ENCODE results near the gene GRB2. TPM values are rescaled to one million over a fixed set of nuclear protein-coding genes. Genes with fewer than 3 reads are reported as not detected.
"Not testable (repeated sequence)": the region's sequence is repeated elsewhere in the genome, so short reads cannot be mapped to it uniquely, and the experiment has no call there.

Gene GRB2
- total RNA-seq (2014; rRNA removed; shearing (Covaris generic)) (240 and 244 TPM in 2 replicates), total RNA-seq (2022) (294 and 308 TPM in 2 replicates), Bru-seq, nascent RNA (percentile 97 among the genes with signal in this experiment), BruChase-seq, experiment 1, labeled RNA remaining after a 6-hour chase (percentile 97 among the genes with signal in this experiment), BruChase-seq, experiment 2, labeled RNA remaining after a 2-hour chase (percentile 96 among the genes with signal in this experiment)
- long read RNA-seq, transcript GRB2-202 (6 exons, 3,248 nt): major isoform, 695 of 895 reads
- long read RNA-seq, transcript GRB2-205 (5 exons, 3,182 nt): minor isoform, 6 of 895 reads
- long read RNA-seq, partial matches to known transcripts: 22 of 895 reads
- long read RNA-seq, other reads (novel, unspliced or antisense): 168 of 895 reads

DNA sequence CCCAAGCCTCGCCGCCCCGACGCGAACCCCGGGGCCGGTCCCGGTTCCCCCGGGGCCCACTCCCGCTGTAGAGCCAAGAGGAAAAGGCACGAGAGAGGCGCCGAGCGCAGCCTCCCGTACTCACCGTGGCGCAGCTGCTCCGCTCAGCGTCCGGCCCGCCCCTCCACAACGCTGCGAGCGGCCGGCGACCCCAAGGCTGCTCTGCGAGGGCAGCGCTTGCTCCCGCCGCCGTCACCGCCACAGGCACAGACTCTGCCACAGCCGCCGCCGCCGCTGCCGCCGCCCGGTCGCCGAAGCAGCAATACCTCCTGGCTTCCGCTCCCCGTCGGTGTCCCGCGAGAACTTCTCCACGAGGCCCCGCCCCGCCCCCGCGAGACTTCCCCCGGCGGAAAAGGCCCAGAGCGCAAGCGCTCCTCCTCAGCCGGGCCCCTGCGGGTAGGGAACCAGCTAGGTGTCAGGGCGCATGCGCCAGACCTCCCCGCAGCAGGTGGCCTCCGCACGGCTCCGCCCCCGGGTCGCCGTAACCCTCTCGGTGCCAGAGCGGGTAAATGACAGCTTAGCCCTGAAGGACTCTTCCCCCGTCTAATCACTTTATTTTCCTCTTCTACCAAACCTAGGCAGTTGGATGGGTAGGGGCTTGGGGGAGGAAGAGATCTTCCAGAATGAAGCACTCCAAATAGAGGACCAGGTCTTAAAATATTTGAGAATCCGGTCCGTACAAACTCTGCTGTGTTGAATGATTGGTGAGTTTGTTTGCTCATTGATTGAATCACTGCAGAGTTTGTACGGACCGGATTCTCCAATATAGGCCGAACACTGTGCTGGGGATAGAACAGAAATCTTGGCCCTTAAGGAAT is at the start of gene GRB2:
TSS of gene GRB2 (minus strand) at position 314 of the 857 bp plus-strand sequence. CDS start 12,050 bp downstream, outside the sequence.
- H4K20me1 ChIP-seq (ENCODE audit: insufficient read depth, low read length): peaks cover 20% of the 10 kb centered on the region
- H3K4me1 ChIP-seq (ENCODE audit: insufficient read depth, low read length, poor library complexity, severe bottlenecking): peaks cover 62% of the 10 kb centered on the region
- TF ChIP-seq EZH2phosphoT487 (IDR thresholded peaks at IDR 0.05; ENCODE audit: borderline replicate concordance, low read depth, low read length): no peak
- TF ChIP-seq, protein P1, sequence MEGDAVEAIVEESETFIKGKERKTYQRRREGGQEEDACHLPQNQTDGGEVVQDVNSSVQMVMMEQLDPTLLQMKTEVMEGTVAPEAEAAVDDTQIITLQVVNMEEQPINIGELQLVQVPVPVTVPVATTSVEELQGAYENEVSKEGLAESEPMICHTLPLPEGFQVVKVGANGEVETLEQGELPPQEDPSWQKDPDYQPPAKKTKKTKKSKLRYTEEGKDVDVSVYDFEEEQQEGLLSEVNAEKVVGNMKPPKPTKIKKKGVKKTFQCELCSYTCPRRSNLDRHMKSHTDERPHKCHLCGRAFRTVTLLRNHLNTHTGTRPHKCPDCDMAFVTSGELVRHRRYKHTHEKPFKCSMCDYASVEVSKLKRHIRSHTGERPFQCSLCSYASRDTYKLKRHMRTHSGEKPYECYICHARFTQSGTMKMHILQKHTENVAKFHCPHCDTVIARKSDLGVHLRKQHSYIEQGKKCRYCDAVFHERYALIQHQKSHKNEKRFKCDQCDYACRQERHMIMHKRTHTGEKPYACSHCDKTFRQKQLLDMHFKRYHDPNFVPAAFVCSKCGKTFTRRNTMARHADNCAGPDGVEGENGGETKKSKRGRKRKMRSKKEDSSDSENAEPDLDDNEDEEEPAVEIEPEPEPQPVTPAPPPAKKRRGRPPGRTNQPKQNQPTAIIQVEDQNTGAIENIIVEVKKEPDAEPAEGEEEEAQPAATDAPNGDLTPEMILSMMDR (conservative IDR thresholded peaks at IDR 0.05; ENCODE audit: low read length): no peak
- H3K36me3 ChIP-seq (ENCODE audit: insufficient read depth, low read length): peaks cover 36% of the 10 kb centered on the region
- H3K27ac ChIP-seq (ENCODE audit: low read depth, low read length, poor library complexity, severe bottlenecking): peak within 1 kb of the TSS; percentile 81
- no TSS peak for BruUV-seq (replicated peaks)
- H2AFZ ChIP-seq (ENCODE audit: low read length): peak within 1 kb of the TSS; percentile 64
- peak; percentile 100 for DNase-seq (ENCODE audit: low spot score)
- peak within 1 kb of the TSS; percentile 84 for H3K4me3 ChIP-seq (ENCODE audit: low read depth, low read length, poor library complexity, severe bottlenecking)
- intact Hi-C loops (cut with micrococcal nuclease; ENCODE audit: unreplicated experiment): loop anchor here (1.0 to 2.0 kb wide), 2 partner anchors 115 to 135 kb away; partner anchors contain the start of gene MIF4GD
- no peaks in the 10 kb centered on the region for H3K9me2 ChIP-seq (ENCODE audit: insufficient read depth, low read length)
- ChIA-PET CTCF (ENCODE audit: unreplicated experiment) (interaction anchor here (0.9 to 1.8 kb wide), 5 partner anchors 9 to 116 kb away, joined by 3 to 8 read pairs (median 4); partner anchors contain the start of gene SLC25A19), POLR2A (interaction anchor here (0.5 to 6.0 kb wide), 22 partner anchors 9 to 444 kb away, joined by 3 to 91 read pairs (median 4); partner anchors contain the start of genes GGA3, MRPS7, SLC25A19 and TMEM94)
- H3K4me2 ChIP-seq (ENCODE audit: low read length): peak within 1 kb of the TSS; percentile 85
- H3K79me2 ChIP-seq (ENCODE audit: insufficient read depth, low read depth, low read length): peaks cover 49% of the 10 kb centered on the region
- H3K9me3 ChIP-seq (ENCODE audit: low read length): peaks cover 3% of the 10 kb centered on the region; the same call in 1 of the 2 replicates

DNA sequence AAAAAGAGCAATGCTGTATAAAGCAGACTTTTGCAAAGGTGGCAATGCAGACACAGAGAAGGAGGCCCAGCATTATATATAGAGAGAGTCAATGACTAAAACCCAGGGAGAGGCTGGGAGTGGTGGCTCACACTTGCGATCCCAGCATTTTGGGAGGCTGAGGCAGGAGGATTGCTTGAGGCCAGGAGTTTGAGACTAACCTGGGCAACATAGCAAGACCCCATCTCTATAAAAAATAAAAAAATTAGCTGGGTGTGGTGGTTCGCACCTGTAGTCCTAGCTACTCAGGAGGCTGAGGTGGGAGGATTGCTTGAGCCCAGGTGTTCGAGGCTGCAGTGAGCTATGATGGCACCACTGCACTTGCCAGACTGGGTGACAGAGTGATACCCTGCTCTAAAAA is 49.2 kb upstream of the GRB2 start:
- Histone ChIP-seq H2AFZ (ENCODE audit: low read length) (peak overlapping the region; percentile 28; the same call in 1 of the 2 replicates), H3K4me1 (ENCODE audit: insufficient read depth, low read length, poor library complexity, severe bottlenecking) (peaks cover 47% of the 10 kb centered on the region), H3K4me2 (ENCODE audit: low read length) (peak overlapping the region; percentile 49), H3K27ac (ENCODE audit: low read depth, low read length, poor library complexity, severe bottlenecking) (peak overlapping the region; percentile 46)
- H3K4me3 ChIP-seq (ENCODE audit: low read depth, low read length, poor library complexity, severe bottlenecking); H3K79me2 ChIP-seq (ENCODE audit: insufficient read depth, low read depth, low read length); H3K9me3 ChIP-seq (ENCODE audit: low read length); BruUV-seq (replicated peaks); H3K9me2 ChIP-seq (ENCODE audit: insufficient read depth, low read length); DNase-seq (ENCODE audit: low spot score); H3K36me3 ChIP-seq (ENCODE audit: insufficient read depth, low read length); H4K20me1 ChIP-seq (ENCODE audit: insufficient read depth, low read length); intact Hi-C loops (cut with micrococcal nuclease; ENCODE audit: unreplicated experiment): not testable (repeated sequence)
- ChIA-PET CTCF (ENCODE audit: unreplicated experiment) (interaction anchor here (1.0 kb wide), 1 partner anchor 33 kb away, joined by 3 read pairs; no protein-coding TSS in a partner anchor), POLR2A (interaction anchor here (1.1 to 2.1 kb wide), 4 partner anchors 7 to 203 kb away, joined by 3 to 6 read pairs (median 4); no protein-coding TSS in a partner anchor)

DNA sequence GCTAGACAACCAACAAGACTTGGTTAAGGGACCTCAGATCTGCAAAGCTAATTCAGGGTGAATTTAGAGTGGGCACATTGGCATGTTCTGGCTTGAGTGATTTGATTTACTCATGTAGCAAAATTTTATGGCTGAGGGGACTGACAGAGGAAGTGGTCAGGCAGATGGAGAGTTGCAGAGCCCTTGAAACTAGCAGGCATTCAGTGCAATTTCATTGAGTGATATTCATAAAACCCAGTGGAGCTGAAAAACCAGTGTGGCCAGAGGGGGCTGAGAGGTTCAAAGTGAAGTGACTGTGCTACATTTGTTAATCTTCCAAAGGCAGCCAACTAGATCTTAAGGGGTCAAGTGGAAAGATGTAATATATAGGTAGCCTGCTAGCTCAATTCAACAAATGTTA is 48.7 kb upstream of the GRB2 start:
- Histone ChIP-seq H3K9me3 (ENCODE audit: low read length) (no peaks in the 10 kb centered on the region), H3K36me3 (ENCODE audit: insufficient read depth, low read length) (no peaks in the 10 kb centered on the region), H3K4me3 (ENCODE audit: low read depth, low read length, poor library complexity, severe bottlenecking) (no peak overlapping the region), H3K79me2 (ENCODE audit: insufficient read depth, low read depth, low read length) (peaks cover 7% of the 10 kb centered on the region; the same call in 1 of the 2 replicates), H3K9me2 (ENCODE audit: insufficient read depth, low read length) (no peaks in the 10 kb centered on the region), H3K27ac (ENCODE audit: low read depth, low read length, poor library complexity, severe bottlenecking) (peak overlapping the region; percentile 46), H2AFZ (ENCODE audit: low read length) (peak overlapping the region; percentile 28; the same call in 1 of the 2 replicates), H3K4me2 (ENCODE audit: low read length) (peak overlapping the region; percentile 49), H4K20me1 (ENCODE audit: insufficient read depth, low read length) (no peaks in the 10 kb centered on the region), H3K4me1 (ENCODE audit: insufficient read depth, low read length, poor library complexity, severe bottlenecking) (peaks cover 43% of the 10 kb centered on the region)
- POLR2A ChIA-PET: interaction anchor here (1.1 to 2.1 kb wide), 4 partner anchors 8 to 203 kb away, joined by 3 to 6 read pairs (median 4); no protein-coding TSS in a partner anchor
- BruUV-seq (replicated peaks): no TSS peak
- intact Hi-C loops (cut with micrococcal nuclease; ENCODE audit: unreplicated experiment): no loop called here
- DNase-seq (ENCODE audit: low spot score): peak; percentile 76
- CTCF ChIA-PET (ENCODE audit: unreplicated experiment): interaction anchor here (1.0 kb wide), 1 partner anchor 33 kb away, joined by 3 read pairs; no protein-coding TSS in a partner anchor
- TF ChIP-seq EZH2phosphoT487 (IDR thresholded peaks at IDR 0.05; ENCODE audit: borderline replicate concordance, low read depth, low read length): no peak
- TF ChIP-seq, protein P1 (conservative IDR thresholded peaks at IDR 0.05; ENCODE audit: low read length): no peak

Measured in OCI-LY7 (cell line).